OCI-LY3 (cell line): ENCODE measurements around the gene SMC3.

ENCODE experiments used
- CTCF ChIP-seq: fragments of 200-600, 300-600 bp; sonication (generic); IDR thresholded peaks from 2 replicates; pipeline ENCODE4 v1.5.1; 2014; ENCODE audit warnings: antibody characterized with exemption, low read length, low read depth
- EZH2phosphoT487 ChIP-seq: fragments of 200-600 bp; shearing (Covaris generic); IDR thresholded peaks from 2 replicates; pipeline ENCODE4 v1.6.1; 2018; ENCODE audit warnings: antibody characterized with exemption, mixed run types, low read depth

GRCh38 chr10:110577056-110577455 lies 9.6 kb downstream of the SMC3 start:
- TF ChIP-seq CTCF: no peak
- TF ChIP-seq EZH2phosphoT487: no peak
